Measurements from ENCODE around the gene TMEM143.
A peak's percentile ranks its signal among the peaks of the same experiment; 100 is the strongest.

Gene TMEM143

DNA sequence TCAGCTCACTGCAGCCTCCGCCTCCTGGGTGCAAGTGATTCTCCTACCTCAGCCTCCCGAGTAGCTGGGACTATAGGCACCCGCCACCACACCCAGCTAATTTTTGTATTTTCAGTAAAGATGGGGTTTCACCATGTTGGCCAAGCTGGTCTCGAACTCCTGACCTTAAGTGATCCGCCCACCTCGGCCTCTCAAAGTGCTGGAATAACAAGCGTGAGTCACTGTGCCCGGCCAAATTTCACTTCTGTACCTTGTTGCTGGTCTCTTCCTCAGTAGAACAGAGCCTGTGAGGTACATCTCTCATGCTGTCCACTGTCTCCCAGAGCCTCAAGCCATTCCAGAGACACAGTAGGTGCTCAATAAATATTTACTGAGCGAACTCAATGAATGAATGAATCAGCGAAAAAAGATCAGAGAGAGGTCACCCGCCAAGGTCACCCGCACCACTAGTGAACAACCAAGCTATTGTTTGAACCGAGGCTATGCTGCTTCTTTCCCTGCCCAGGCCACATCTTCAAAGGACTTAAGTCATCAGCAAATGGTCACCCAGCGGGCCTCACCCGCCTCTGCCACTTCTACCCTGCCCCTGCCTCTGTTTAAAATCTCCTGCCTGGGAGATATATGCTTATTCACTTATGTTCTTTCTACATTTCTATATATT lies 9.3 kb downstream of the TMEM143 start:
- no peak for DNase-seq

DNA sequence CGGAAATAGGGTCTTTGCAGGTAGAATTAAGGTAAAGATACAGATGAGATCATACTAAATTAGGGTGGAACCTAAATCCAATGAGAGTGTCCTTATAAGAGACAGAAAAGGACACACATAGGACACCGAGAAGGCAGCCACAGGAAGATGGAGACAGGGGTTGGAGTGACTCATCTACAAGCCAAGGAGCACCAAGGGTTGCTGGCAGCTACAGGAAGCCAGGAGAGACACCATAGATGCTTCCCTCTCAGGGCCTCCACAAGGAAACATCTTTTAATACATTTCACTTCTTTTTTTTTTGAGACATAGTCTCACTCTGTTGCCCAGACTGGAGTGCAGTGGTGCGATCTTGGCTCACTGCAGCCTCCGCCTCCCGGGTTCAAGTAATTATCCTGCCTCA lies 10.1 kb downstream of the TMEM143 start:
- no peak for DNase-seq

GRCh38 chr19:48351341-48351752 lies 12.4 kb downstream of the TMEM143 start:
- peak; percentile 8 for DNase-seq

- DNase-seq, result no peak
Measured at GRCh38 chr19:48350856-48351255, 12.9 kb downstream of the TMEM143 start.

- DNase-seq, result no peak
Measured at GRCh38 chr19:48348737-48349136, 15.0 kb downstream of the TMEM143 start.

- no peak for DNase-seq
Measured at GRCh38 chr19:48348045-48348444, 15.7 kb downstream of the TMEM143 start.

DNA sequence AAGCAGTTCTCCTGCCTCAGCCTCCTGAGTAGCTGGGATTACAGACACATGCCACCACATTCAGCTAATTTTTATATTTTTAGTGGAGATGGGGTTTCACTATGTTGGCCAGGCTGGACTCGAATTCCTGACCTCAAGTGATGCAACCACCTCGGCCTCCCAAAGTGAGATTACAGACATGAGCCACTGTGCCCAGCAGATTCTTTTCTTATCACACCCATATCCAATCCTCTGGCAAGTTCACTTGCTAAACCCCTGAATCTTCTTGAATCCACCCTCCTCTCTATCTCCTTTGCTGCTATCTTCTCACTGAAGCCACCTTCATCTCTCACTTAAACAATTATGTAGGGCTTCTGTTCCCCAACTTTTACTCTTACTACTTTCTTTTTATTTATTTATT lies 17.5 kb downstream of the TMEM143 start:
- no peak for DNase-seq

- no peak for DNase-seq
Measured at GRCh38 chr19:48344892-48345291, 18.8 kb downstream of the TMEM143 start.

GRCh38 chr19:48342841-48343540 lies 20.7 kb downstream of the TMEM143 start:
- no peak for DNase-seq

DNA sequence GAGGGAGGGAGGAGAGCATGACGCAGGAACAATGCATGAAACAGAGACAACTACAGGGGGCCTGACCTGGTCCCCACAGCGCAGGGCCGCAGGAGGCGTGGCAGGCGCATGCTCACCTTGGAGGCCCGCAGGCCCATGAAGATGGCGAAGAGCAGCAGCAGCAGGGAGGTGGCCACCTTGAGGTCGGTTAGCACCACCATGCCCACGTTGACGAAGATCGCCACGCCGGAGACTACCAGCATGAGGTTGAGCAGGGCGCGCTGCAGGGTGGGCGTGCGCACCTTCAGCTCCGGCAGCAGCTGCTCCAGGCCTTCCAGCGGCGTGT lies 21.4 kb downstream of the TMEM143 start:
- no peak for DNase-seq

DNA sequence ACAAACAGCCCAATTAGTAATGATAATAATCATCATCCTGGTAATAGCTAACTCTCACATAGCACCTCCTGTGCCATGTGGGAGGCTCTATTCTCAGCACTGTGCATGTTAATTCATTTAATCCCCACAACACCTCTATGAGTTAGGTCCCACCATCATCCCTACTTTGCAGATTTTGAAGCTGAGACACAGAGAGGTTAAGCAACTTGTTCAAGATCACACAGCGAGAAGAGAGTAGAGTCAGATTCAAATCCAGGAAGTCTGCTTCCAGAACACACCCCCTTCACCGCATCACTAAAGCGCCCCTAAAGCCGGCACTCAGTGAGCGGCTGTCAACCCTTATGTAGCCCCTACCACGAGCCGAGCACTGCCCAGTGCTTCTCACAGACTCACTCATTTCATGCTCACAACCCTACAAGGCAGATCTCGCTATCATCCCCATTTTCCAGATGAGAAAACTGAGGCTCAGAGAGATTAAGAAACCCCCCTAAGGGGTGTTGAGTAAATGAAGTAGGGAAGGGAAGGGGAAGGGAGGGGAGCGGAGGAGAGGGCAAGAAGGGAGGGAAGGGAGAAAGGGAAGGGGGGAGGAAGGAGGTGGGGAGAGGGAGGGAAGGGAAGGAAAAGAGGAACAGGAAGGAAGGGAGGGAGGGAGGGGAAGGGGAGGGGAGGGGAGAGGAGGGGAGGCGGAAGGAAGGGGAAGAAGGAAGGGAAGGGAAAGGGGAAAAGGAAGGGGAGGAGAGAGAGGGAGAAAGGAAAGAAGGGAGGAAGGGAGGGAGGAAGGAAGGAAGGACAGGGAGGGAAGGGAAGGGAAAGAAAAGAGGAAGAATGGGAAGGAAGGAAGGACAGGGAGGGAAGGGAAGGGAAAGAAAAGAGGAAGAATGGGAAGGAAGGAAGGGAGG lies 22.0 kb downstream of the TMEM143 start:
- DNase-seq, result no peak

GRCh38 chr19:48340995-48341394 lies 22.7 kb downstream of the TMEM143 start:
- no peak for DNase-seq

GRCh38 chr19:48338802-48339503 lies 24.8 kb downstream of the TMEM143 start:
- DNase-seq, result no peak

- no peak for DNase-seq
Measured at GRCh38 chr19:48338253-48338755, 25.4 kb downstream of the TMEM143 start.

GRCh38 chr19:48333467-48334384 lies 30.0 kb downstream of the TMEM143 start:
- peak; percentile 76 for DNase-seq

DNA sequence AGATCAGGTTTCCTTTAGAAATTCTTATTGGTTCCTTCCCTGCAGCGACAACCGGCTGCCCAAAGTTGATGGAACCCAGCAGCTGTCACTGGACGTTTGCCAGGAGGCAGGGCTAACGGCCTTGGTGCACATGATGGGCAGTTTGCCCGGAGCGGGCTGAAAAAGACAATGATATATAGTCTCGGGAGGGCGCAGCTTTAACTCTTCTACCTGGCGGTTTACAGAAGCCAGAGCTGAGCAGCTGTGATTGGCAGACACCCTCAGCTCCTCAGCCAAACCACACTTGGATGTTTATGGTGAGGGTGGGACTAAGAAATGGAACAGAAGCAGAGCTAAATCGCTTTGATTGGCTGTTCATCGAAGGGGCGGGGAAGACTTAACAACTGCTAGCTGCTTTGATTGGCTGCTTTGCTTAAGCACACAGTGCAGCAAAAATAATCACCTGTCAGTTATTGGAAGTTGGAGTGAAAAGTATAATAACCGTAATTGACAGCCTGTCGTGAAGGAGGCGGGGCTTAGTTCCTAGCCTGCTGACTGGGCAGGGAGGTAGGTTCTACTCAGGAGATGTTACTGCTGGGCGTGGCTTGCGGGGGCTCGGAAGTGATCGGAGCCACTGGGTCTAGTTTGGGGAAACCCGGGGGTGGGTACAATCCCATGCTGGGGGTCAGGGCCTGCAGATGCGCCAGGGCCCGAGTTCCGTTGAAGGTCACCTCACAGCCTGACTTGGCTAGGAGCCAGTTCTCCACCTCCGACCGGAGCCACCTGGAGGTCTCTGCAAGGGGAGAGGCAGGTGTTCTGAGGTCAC lies 30.9 kb downstream of the TMEM143 start:
- DNase-seq, result peak; percentile 83

DNA sequence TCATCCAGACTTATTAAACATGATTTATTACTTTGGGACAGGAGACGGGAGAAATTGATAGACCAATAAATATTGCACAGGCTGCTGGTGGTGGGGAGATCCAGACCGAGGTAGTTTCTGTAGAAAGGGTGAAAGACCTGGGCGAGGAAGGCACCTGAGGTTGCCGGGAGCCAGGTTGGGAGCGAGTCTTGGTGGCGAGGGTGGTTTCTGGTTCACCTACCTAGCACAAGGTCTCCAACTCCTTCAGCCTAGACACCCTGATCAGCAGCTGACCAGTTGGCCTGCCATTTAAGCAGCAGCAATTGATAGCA lies 31.4 kb downstream of the TMEM143 start:
- no peak for DNase-seq

GRCh38 chr19:48330012-48330681 lies 33.6 kb downstream of the TMEM143 start:
- DNase-seq, result no peak

DNA sequence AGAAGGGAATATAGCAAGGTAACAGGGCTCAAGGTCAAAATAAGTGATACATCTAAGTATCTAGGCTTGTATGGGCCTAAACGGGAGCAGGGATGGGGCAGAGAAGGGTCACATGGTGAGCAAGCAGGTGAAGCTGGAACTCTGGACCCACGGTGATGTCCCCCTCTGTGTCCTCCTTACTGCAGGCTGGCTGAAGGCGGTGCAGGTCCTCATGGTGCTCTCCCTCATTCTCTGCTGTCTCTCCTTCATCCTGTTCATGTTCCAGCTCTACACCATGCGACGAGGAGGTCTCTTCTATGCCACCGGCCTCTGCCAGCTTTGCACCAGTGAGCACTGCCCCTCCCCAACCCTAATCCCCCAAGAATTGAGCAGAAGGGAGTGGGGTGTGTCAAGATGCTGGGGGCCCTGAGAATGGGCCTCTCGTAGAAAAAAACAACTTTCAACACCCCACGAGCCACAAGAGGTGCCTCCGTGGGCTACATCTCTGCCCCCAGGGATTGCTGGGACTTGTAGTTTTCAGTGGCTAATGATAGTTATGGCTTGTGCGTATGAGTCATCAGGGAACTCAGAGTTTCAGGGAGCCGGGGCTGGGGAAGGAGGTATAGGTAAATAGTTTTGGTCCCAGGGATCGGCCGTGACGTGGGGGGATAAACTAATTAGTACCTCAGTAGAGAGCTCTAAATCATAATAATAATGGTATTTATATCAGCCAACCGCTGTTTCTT lies 34.4 kb downstream of the TMEM143 start:
- DNase-seq, result peak; percentile 59
